Thymus (tissue), 11 donors: ENCODE measurements around the gene SLC29A1. TPM values are rescaled to one million over a fixed set of nuclear protein-coding genes. Genes with fewer than 3 reads are reported as not detected.

ENCODE experiments used
- DNase-seq, 9 donors: peaks; one replicate each; pipeline ENCODE4 v3.0.0-alpha.2; 2013; ENCODE audit warnings: low spot score in 9 of 9, low read depth in 6 of 9, missing footprints in 1 of 9
- H3K27ac ChIP-seq, 2 donors: one replicate each; pipeline ENCODE4 v1.5.1; 2013; ENCODE audit warnings: control low read depth in 1 of 2, low read depth in 1 of 2, low read length in 1 of 2, mild to moderate bottlenecking in 1 of 2, moderate library complexity in 1 of 2
- H3K27me3 ChIP-seq, 2 donors: one replicate each; pipeline ENCODE4 v1.5.1; 2013; ENCODE audit warnings: low read length in 1 of 2; ENCODE audit not compliant: control insufficient read depth in 2 of 2, insufficient read depth in 1 of 2
- H3K36me3 ChIP-seq, 2 donors: one replicate each; pipeline ENCODE4 v1.5.1; 2013; ENCODE audit warnings: low read length in 1 of 2, mild to moderate bottlenecking in 1 of 2, moderate library complexity in 1 of 2; ENCODE audit not compliant: control insufficient read depth in 2 of 2, insufficient read depth in 2 of 2
- H3K4me1 ChIP-seq, 2 donors: one replicate each; pipeline ENCODE4 v1.5.1; 2013; ENCODE audit warnings: low read length in 2 of 2; ENCODE audit not compliant: control insufficient read depth in 2 of 2, insufficient read depth in 2 of 2
- H3K4me3 ChIP-seq, 2 donors: one replicate each; pipeline ENCODE4 v1.5.1; 2013; ENCODE audit warnings: low read length in 2 of 2, control low read depth in 1 of 2, mild to moderate bottlenecking in 1 of 2
- H3K9me3 ChIP-seq, 2 donors: one replicate each; pipeline ENCODE4 v1.5.1; 2013; ENCODE audit warnings: low read length in 1 of 2, mild to moderate bottlenecking in 1 of 2; ENCODE audit not compliant: control insufficient read depth in 2 of 2, insufficient read depth in 1 of 2
- WGBS: extraction: QIAGEN DNeasy Blood & Tissue Kit; methylation state at CpG from one replicate; pipeline ENCODE4 v1.1.7; 2013; 5-methylcytosine and 5-hydroxymethylcytosine counted together
- polyA plus RNA-seq: library from polyadenylated mRNA; stranded (reverse); fragments of 200-250 nt; gene quantifications from one replicate; pipeline ENCODE4 v1.2.3, GENCODE V29; 2013
- total RNA-seq: library from RNA; stranded (reverse); fragments of 120-200 nt; gene quantifications from one replicate; pipeline ENCODE4 v1.2.4, GENCODE V29; 2013
- donor health status: healthy.

SLC29A1 gene
- total and polyA plus RNA-seq, 2 donors = 17.9 to 69.0 TPM

GRCh38 chr6:44271914-44272313 lies 48.5 kb downstream of the SLC29A1 start:
- H3K9me3 ChIP-seq = peaks cover 2 to 11% of the 10 kb centered on the region in 2 donors
- no peaks in the 10 kb centered on the region for H3K36me3 ChIP-seq
- peaks cover 74 to 91% of the 10 kb centered on the region in 2 donors for H3K27me3 ChIP-seq
- peaks cover 5 to 17% of the 10 kb centered on the region in 2 donors for H3K4me1 ChIP-seq
- 87% methylated on average over 3 of the region's 3 CpGs for WGBS
- H3K27ac ChIP-seq = no peak overlapping the region
- DNase-seq = no peak
- H3K4me3 ChIP-seq = no peak overlapping the region

GRCh38 chr6:44272529-44272928 lies 49.1 kb downstream of the SLC29A1 start:
- no peak overlapping the region for H3K27ac ChIP-seq
- no peaks in the 10 kb centered on the region for H3K36me3 ChIP-seq
- H3K9me3 ChIP-seq = peaks cover 2 to 11% of the 10 kb centered on the region in 2 donors
- no peak overlapping the region for H3K4me3 ChIP-seq
- H3K4me1 ChIP-seq = peaks cover 5 to 17% of the 10 kb centered on the region in 2 donors
- H3K27me3 ChIP-seq = peaks cover 75 to 94% of the 10 kb centered on the region in 2 donors
- 94% methylated on average over 3 of the region's 3 CpGs for WGBS
- DNase-seq = no peak

GRCh38 chr6:44272999-44273566 lies 49.7 kb downstream of the SLC29A1 start:
- Histone ChIP-seq H3K4me3 (no peak overlapping the region), H3K27me3 (peaks cover 75 to 98% of the 10 kb centered on the region in 2 donors), H3K9me3 (peaks cover 2 to 11% of the 10 kb centered on the region in 2 donors), H3K4me1 (peaks cover 5 to 13% of the 10 kb centered on the region in 2 donors), H3K36me3 (no peaks in the 10 kb centered on the region), H3K27ac (no peak overlapping the region)
- WGBS = 93% methylated on average over 23 of the region's 23 CpGs
- DNase-seq = no peak

- H3K27ac ChIP-seq = no peak overlapping the region
- H3K9me3 ChIP-seq = peaks cover 2 to 11% of the 10 kb centered on the region in 2 donors
- H3K4me3 ChIP-seq = no peak overlapping the region
- peaks cover 5 to 8% of the 10 kb centered on the region in 2 donors for H3K4me1 ChIP-seq
- WGBS = 89% methylated on average over 1 of the region's 1 CpG
- no peaks in the 10 kb centered on the region for H3K36me3 ChIP-seq
- DNase-seq = no peak
- H3K27me3 ChIP-seq = peaks cover 70 to 98% of the 10 kb centered on the region in 2 donors
These were observed 50.2 kb downstream of the SLC29A1 start for GRCh38 chr6:44273617-44274016.

GRCh38 chr6:44275271-44275748 lies 51.9 kb downstream of the SLC29A1 start:
- Histone ChIP-seq H3K4me1 (peaks cover 5 to 8% of the 10 kb centered on the region in 2 donors), H3K27me3 (peaks cover 53 to 98% of the 10 kb centered on the region in 2 donors), H3K4me3 (no peak overlapping the region), H3K27ac (no peak overlapping the region), H3K9me3 (peaks cover 2 to 11% of the 10 kb centered on the region in 2 donors), H3K36me3 (no peaks in the 10 kb centered on the region)
- no peak for DNase-seq
- 86% methylated on average over 59 of the region's 59 CpGs for WGBS

GRCh38 chr6:44275749-44276648 lies 52.6 kb downstream of the SLC29A1 start:
- Histone ChIP-seq H3K4me3 (peak overlapping the region in 1 of 2 donors; percentile 13), H3K27me3 (peaks cover 46 to 99% of the 10 kb centered on the region in 2 donors), H3K27ac (no peak overlapping the region), H3K9me3 (peaks cover 2 to 11% of the 10 kb centered on the region in 2 donors), H3K4me1 (peaks cover 5 to 8% of the 10 kb centered on the region in 2 donors), H3K36me3 (no peaks in the 10 kb centered on the region)
- 17% methylated on average over 109 of the region's 109 CpGs for WGBS
- peak in 1 of 9 donors; percentile 42 for DNase-seq

- DNase-seq = no peak
- H3K27me3 ChIP-seq = peaks cover 36 to 94% of the 10 kb centered on the region in 2 donors
- H3K4me3 ChIP-seq = no peak overlapping the region
- no peak overlapping the region for H3K27ac ChIP-seq
- H3K9me3 ChIP-seq = peaks cover 2 to 7% of the 10 kb centered on the region in 2 donors
- 84% methylated on average over 23 of the region's 23 CpGs for WGBS
- H3K36me3 ChIP-seq = no peaks in the 10 kb centered on the region
- H3K4me1 ChIP-seq = peaks cover 4 to 5% of the 10 kb centered on the region in 2 donors
These were observed 53.6 kb downstream of the SLC29A1 start for GRCh38 chr6:44276667-44277640.

GRCh38 chr6:44277763-44278162 lies 54.4 kb downstream of the SLC29A1 start:
- H3K4me3 ChIP-seq = no peak overlapping the region
- no peak overlapping the region for H3K27ac ChIP-seq
- no peaks in the 10 kb centered on the region for H3K36me3 ChIP-seq
- peaks cover 2 to 7% of the 10 kb centered on the region in 2 donors for H3K9me3 ChIP-seq
- DNase-seq = no peak
- H3K4me1 ChIP-seq = peaks cover 4 to 5% of the 10 kb centered on the region in 2 donors
- peaks cover 30 to 91% of the 10 kb centered on the region in 2 donors for H3K27me3 ChIP-seq
- WGBS = 89% methylated on average over 7 of the region's 7 CpGs
